SK-N-SH (cell line): ENCODE results near the gene CIP2A. TPM values are rescaled to one million over a fixed set of nuclear protein-coding genes. Genes with fewer than 3 reads are reported as not detected.

Experiments used
- CTCF ChIA-PET: fragments of 300-600, 350-600 bp; formaldehyde crosslinking; extraction: SDS; loops from one replicate; lab custom pipeline; 2021; lab: Yijun Ruan, JAX
- POLR2A ChIA-PET: fragments of 350-600 bp; sonication (Branson Sonifier 250); formaldehyde crosslinking; extraction: SDS; loops from one replicate; lab custom pipeline; 2020; ENCODE audit warnings: antibody characterized with exemption, inconsistent platforms; lab: Yijun Ruan, JAX
- DNase-seq: peaks from one replicate; pipeline ENCODE4 v3.0.0; 2012
- H2AFZ ChIP-seq: fragments of 200-600 bp; sonication (generic); 2 replicates; pipeline ENCODE4 v1.8.1; 2016; ENCODE audit warnings: antibody characterized with exemption, mild to moderate bottlenecking, low read depth
- H3F3A ChIP-seq: fragments of 200-600 bp; sonication (generic); replicated peaks from 2 replicates; pipeline ENCODE3; 2016; ENCODE audit warnings: antibody characterized with exemption, mild to moderate bottlenecking; ENCODE audit not compliant: insufficient read depth
- H3K27ac ChIP-seq, 2 experiments: fragments of 200-500 bp in 1 of 2; fragments of 200-600 bp in 1 of 2; sonication (Bioruptor generic) in 1 of 2; sonication (generic), shearing (Covaris generic) in 1 of 2; 2 replicates each; pipeline versions ENCODE4 v1.5.1 to v1.6.1; 2014 to 2016; ENCODE audit warnings: low read depth in 2 of 2, inconsistent platforms in 1 of 2, low read length in 1 of 2, mild to moderate bottlenecking in 1 of 2, mixed read lengths in 1 of 2
- H3K27me3 ChIP-seq: fragments of 200-600 bp; sonication (generic), shearing (Covaris generic); 2 replicates; pipeline ENCODE4 v1.6.1; 2016; ENCODE audit warnings: mixed run types; ENCODE audit not compliant: insufficient read depth
- H3K36me3 ChIP-seq, 2 experiments: fragments of 200-500 bp in 1 of 2; fragments of 200-600 bp in 1 of 2; sonication (Bioruptor generic) in 1 of 2; sonication (generic) in 1 of 2; replicated peaks in 1 of 2; 2 replicates each; pipeline versions ENCODE3 to v1.5.1; 2014 to 2016; ENCODE audit warnings: low read length in 1 of 2, mild to moderate bottlenecking in 1 of 2; ENCODE audit not compliant: insufficient read depth in 2 of 2, control insufficient read depth in 1 of 2
- H3K4me1 ChIP-seq, 2 experiments: fragments of 200-500 bp in 1 of 2; fragments of 200-600 bp in 1 of 2; sonication (Bioruptor generic) in 1 of 2; sonication (generic), shearing (Covaris generic) in 1 of 2; 2 replicates each; pipeline versions ENCODE4 v1.5.1 to v1.6.1; 2014 to 2016; ENCODE audit warnings: low read depth in 1 of 2, low read length in 1 of 2, mixed run types in 1 of 2; ENCODE audit not compliant: insufficient read depth in 2 of 2, control insufficient read depth in 1 of 2
- H3K4me2 ChIP-seq: fragments of 200-600 bp; sonication (generic), shearing (Covaris generic); 2 replicates; pipeline ENCODE4 v1.6.1; 2017; ENCODE audit warnings: mixed run types
- H3K4me3 ChIP-seq, 2 experiments: fragments of 200-500 bp in 1 of 2; fragments of 200-600 bp in 1 of 2; sonication (Bioruptor generic) in 1 of 2; sonication (generic), shearing (Covaris generic) in 1 of 2; 2 replicates each; pipeline versions ENCODE4 v1.5.1 to v1.8.1; 2014 to 2016; ENCODE audit warnings: low read depth in 2 of 2, inconsistent platforms in 1 of 2, low read length in 1 of 2, mild to moderate bottlenecking in 1 of 2, mixed read lengths in 1 of 2, moderate library complexity in 1 of 2
- H3K79me2 ChIP-seq: fragments of 200-600 bp; sonication (generic); 2 replicates; pipeline ENCODE4 v1.8.1; 2017; ENCODE audit warnings: mild to moderate bottlenecking; ENCODE audit not compliant: insufficient read depth
- H3K9ac ChIP-seq: fragments of 200-600 bp; sonication (generic); 2 replicates; pipeline ENCODE4 v1.6.1; 2017; ENCODE audit warnings: mixed run types
- H3K9me2 ChIP-seq: fragments of 200-600 bp; sonication (generic); 2 replicates; pipeline ENCODE4 v1.6.1; 2017; ENCODE audit warnings: mixed run types
- H3K9me3 ChIP-seq: fragments of 200-600 bp; sonication (generic); 2 replicates; pipeline ENCODE4 v1.6.1; 2017; ENCODE audit warnings: mixed run types, mild to moderate bottlenecking, moderate library complexity
- H4K20me1 ChIP-seq: fragments of 200-600 bp; sonication (generic); 2 replicates; pipeline ENCODE4 v1.6.1; 2017; ENCODE audit warnings: mild to moderate bottlenecking, mixed run types; ENCODE audit not compliant: insufficient read depth
- CHD2 ChIP-seq: fragments of 150-350 bp; IDR thresholded peaks from 2 replicates; pipeline ENCODE4 v1.6.1; 2018; ENCODE audit warnings: low read length; ENCODE audit not compliant: partially characterized antibody
- ELF1 ChIP-seq: IDR thresholded peaks from 2 replicates; pipeline ENCODE4 v1.4.0; 2012
- FOSL2 ChIP-seq: IDR thresholded peaks from 2 replicates; pipeline ENCODE4 v1.4.0; 2012; ENCODE audit warnings: low read depth, mild to moderate bottlenecking, moderate library complexity, borderline replicate concordance
- FOXJ3 ChIP-seq: sonication (generic); formaldehyde crosslinking; IDR thresholded peaks from 2 replicates; pipeline ENCODE4 v1.5.1; 2020; ENCODE audit warnings: mild to moderate bottlenecking, missing genetic modification reagents
- GATA2 ChIP-seq: sonication (generic); formaldehyde crosslinking; IDR thresholded peaks from 2 replicates; pipeline ENCODE4 v1.5.0; 2020; ENCODE audit warnings: mild to moderate bottlenecking, missing genetic modification reagents
- JUND ChIP-seq: IDR thresholded peaks from 2 replicates; pipeline ENCODE4 v1.4.0; 2012
- MXI1 ChIP-seq: IDR thresholded peaks from 2 replicates; pipeline ENCODE4 v1.6.1; 2012; ENCODE audit warnings: mild to moderate bottlenecking, low read depth, low read length, improper control_type of control experiment
- POLR2AphosphoS5 ChIP-seq: IDR thresholded peaks from 2 replicates; pipeline ENCODE4 v1.6.1; 2012; ENCODE audit warnings: low read depth, low read length
- RXRA ChIP-seq: IDR thresholded peaks from 2 replicates; pipeline ENCODE4 v1.4.0; 2012; ENCODE audit warnings: low read depth, mild to moderate bottlenecking, borderline replicate concordance
- SMC3 ChIP-seq: IDR thresholded peaks from 2 replicates; pipeline ENCODE4 v1.6.1; 2012; ENCODE audit warnings: low read depth, low read length, improper control_type of control experiment
- TAF1 ChIP-seq: IDR thresholded peaks from 2 replicates; pipeline ENCODE4 v1.6.1; 2012; ENCODE audit warnings: low read depth, mild to moderate bottlenecking, low read length, moderate library complexity, borderline replicate concordance
- TEAD4 ChIP-seq: IDR thresholded peaks from 2 replicates; pipeline ENCODE4 v1.4.0; 2012; ENCODE audit warnings: mild to moderate bottlenecking, borderline replicate concordance; ENCODE audit not compliant: insufficient read depth
- USF1 ChIP-seq: IDR thresholded peaks from 2 replicates; pipeline ENCODE4 v1.4.0; 2012; ENCODE audit warnings: low read depth, borderline replicate concordance
- YY1 ChIP-seq: IDR thresholded peaks from 2 replicates; pipeline ENCODE4 v1.4.0; 2012; ENCODE audit warnings: low read depth, mild to moderate bottlenecking
- WGBS: methylation state at CpG from one replicate; pipeline ENCODE4 v1.1.6; 2017; ENCODE audit warnings: low lambda C conversion rate; 5-methylcytosine and 5-hydroxymethylcytosine counted together
- polyA plus RNA-seq, 3 experiments: library from polyadenylated mRNA; depleted of rRNA; stranded (reverse); fragments of >200 nt; gene quantifications; 2 replicates each; pipeline ENCODE4 v1.2.3, GENCODE V29; 2012
- TF ChIP-seq, protein P1 (sequence below): IDR thresholded peaks from 2 replicates; pipeline ENCODE4 v1.4.0; 2012; ENCODE audit warnings: low read depth
- TF ChIP-seq, protein P2 (sequence below): IDR thresholded peaks from 2 replicates; pipeline ENCODE4 v1.4.0; 2012; ENCODE audit warnings: low read depth, borderline replicate concordance

Gene CIP2A
- polyA plus RNA-seq, 1 of the 3 experiments (the other 2 are of a cell fraction) = 7.1 TPM

DNA sequence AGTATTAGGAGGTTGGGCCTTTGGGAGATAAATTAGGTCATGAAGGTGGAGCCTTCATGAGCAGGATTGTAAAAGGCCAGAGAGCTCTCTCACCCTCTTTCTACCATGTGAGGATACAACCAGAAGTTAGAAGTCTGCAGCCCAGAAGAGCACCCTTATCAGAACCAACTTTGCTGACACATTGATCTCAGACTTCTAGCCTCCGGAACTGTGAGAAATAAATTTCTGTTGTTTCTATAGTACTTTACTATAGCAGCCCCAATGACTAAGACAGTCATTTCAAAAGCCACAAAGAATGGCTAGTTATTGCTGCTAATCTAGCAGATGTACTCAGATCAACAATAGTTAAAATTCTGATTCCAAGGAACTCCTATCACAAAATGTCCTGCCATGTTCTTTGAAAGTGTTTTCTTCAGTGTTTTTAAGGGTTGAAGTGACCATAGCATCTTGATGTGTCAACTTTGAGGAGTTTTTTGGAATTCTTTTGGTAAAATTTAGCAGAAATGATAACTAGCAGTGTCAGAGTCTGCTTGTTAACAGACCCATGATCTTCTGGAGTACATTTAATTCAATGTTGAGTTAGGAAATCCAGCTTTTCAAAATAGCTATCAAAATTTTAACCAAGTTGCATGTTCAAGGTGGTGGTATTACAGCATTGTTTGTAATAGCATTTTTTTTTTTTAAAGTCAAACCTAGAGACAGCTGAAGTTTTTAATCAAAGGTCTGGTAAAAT lies 10.6 kb upstream of the CIP2A start (continued):
- TF ChIP-seq RXRA (no peak), SMC3 (no peak)

GRCh38 chr3:108598375-108598774 lies 9.1 kb upstream of the CIP2A start:
- ChIA-PET CTCF (interaction anchor here (2.1 kb wide), 1 partner anchor 9 kb away, joined by 6 read pairs; the partner anchor contains the start of genes CIP2A and DZIP3), POLR2A (interaction anchor here (1.5 kb wide), 1 partner anchor 9 kb away, joined by 6 read pairs; the partner anchor contains the start of genes CIP2A and DZIP3)
- no peak overlapping the region for H3K4me3 ChIP-seq
- H3K9me3 ChIP-seq = no peaks in the 10 kb centered on the region
- no peak overlapping the region for H2AFZ ChIP-seq
- 64% methylated on average over 5 of the region's 5 CpGs for WGBS
- no peak overlapping the region for H3K27ac ChIP-seq
- no peaks in the 10 kb centered on the region for H4K20me1 ChIP-seq
- no peak for DNase-seq
- H3K9me2 ChIP-seq = no peaks in the 10 kb centered on the region
- no peaks in the 10 kb centered on the region for H3K36me3 ChIP-seq
- no peaks in the 10 kb centered on the region for H3K27me3 ChIP-seq
- peaks cover 12% of the 10 kb centered on the region; the same call in 1 of the 2 replicates for H3K79me2 ChIP-seq
- H3K4me1 ChIP-seq = peaks cover 2 to 5% of the 10 kb centered on the region in 2 experiments; a peak in 3 of 4 replicates
- no peak overlapping the region for H3K4me2 ChIP-seq
- no peak for TF ChIP-seq FOSL2
- peaks cover 3% of the 10 kb centered on the region for H3F3A ChIP-seq
- H3K9ac ChIP-seq = no peak overlapping the region

DNA sequence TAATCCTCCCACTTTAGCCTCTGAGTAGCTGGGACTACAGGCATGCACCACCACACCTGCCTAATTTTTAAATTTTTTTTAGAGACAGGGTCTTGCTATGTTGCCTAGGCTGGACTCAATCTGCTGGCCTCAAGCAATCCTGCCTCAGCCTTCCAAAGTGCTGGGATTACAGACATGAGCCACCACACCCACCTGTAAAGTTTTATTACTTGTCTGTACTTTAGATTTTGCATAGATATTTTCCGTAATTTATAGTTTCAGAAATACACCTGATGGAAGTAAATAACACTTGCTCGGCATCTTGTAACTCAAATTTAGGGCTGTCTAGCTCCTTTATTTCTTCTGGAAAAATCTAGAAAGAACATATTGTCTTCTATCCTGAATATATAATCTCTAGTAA lies 6.1 kb upstream of the CIP2A start:
- no peak overlapping the region for H3K4me3 ChIP-seq
- H3K36me3 ChIP-seq = no peaks in the 10 kb centered on the region
- no peak for DNase-seq
- CTCF ChIA-PET = interaction anchor here (0.6 to 1.0 kb wide), 2 partner anchors 48 to 100 kb away, joined by 3 read pairs; no protein-coding TSS in a partner anchor
- H3K9me2 ChIP-seq = no peaks in the 10 kb centered on the region
- H3K27ac ChIP-seq = no peak overlapping the region
- peaks cover 0 to 10% of the 10 kb centered on the region in 2 experiments; a peak in 2 of 4 replicates for H3K4me1 ChIP-seq
- no peaks in the 10 kb centered on the region for H3K9me3 ChIP-seq
- no peaks in the 10 kb centered on the region for H3K27me3 ChIP-seq
- H2AFZ ChIP-seq = no peak overlapping the region
- H3K4me2 ChIP-seq = no peak overlapping the region
- TF ChIP-seq TAF1 = no peak
- TF ChIP-seq, protein P1, sequence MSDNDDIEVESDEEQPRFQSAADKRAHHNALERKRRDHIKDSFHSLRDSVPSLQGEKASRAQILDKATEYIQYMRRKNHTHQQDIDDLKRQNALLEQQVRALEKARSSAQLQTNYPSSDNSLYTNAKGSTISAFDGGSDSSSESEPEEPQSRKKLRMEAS = no peak
- TF ChIP-seq FOXJ3 (CRISPR knock-in tag) = no peak
- TF ChIP-seq POLR2AphosphoS5 = no peak
- no peak for TF ChIP-seq MXI1
- no peak for TF ChIP-seq YY1
- TF ChIP-seq CHD2 = no peak
- no peak for TF ChIP-seq SMC3
- TF ChIP-seq RXRA = no peak
- no peak for TF ChIP-seq ELF1
- no peak for TF ChIP-seq GATA2 (CRISPR knock-in tag)
- no peak for TF ChIP-seq USF1
- TF ChIP-seq, protein P2, sequence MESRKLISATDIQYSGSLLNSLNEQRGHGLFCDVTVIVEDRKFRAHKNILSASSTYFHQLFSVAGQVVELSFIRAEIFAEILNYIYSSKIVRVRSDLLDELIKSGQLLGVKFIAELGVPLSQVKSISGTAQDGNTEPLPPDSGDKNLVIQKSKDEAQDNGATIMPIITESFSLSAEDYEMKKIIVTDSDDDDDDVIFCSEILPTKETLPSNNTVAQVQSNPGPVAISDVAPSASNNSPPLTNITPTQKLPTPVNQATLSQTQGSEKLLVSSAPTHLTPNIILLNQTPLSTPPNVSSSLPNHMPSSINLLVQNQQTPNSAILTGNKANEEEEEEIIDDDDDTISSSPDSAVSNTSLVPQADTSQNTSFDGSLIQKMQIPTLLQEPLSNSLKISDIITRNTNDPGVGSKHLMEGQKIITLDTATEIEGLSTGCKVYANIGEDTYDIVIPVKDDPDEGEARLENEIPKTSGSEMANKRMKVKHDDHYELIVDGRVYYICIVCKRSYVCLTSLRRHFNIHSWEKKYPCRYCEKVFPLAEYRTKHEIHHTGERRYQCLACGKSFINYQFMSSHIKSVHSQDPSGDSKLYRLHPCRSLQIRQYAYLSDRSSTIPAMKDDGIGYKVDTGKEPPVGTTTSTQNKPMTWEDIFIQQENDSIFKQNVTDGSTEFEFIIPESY = no peak
- no peak for TF ChIP-seq TEAD4
- TF ChIP-seq JUND = no peak
- H4K20me1 ChIP-seq = no peaks in the 10 kb centered on the region
- H3F3A ChIP-seq = no peaks in the 10 kb centered on the region
- peaks cover 38% of the 10 kb centered on the region for H3K79me2 ChIP-seq
- no peak overlapping the region for H3K9ac ChIP-seq
- 100% methylated on average over 2 of the region's 2 CpGs for WGBS
- POLR2A ChIA-PET = no interaction called here
